ENCODE data around the gene TSHZ2.

TSHZ2 gene

DNA sequence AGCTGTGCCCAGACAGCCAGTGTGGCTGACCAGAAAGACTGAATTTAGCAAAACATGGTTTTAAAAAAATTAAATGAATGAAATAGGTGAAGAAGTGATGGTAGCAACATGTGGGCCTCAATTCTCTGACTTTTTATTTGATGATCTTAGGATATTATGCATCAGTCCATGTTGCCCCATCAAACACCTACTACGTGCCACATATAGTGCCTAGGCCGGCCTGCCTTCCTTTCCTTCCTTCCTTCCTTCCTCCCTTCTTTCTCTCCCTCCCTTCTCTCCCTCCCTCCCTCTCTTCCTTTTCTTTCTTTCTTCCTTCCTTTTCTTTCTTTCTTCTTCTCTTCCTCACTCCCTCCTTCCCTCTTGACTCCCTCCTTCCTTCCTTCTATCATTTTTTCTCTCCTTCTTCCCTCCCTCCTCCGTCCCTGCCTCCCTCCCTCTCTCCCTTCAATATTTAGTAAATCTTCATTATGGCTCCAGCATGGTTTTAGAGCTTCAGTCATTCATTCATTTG is 209.8 kb downstream of the TSHZ2 start:
- Histone ChIP-seq H3K27me3 (no peaks in the 10 kb centered on the region), H3K36me3 (no peaks in the 10 kb centered on the region), H3K4me3 (ENCODE audit: low read depth, low read length) (no peak overlapping the region), H3K4me1 (no peaks in the 10 kb centered on the region), H3K9me3 (no peaks in the 10 kb centered on the region)
- no peak for DNase-seq
- TF ChIP-seq, protein P1, sequence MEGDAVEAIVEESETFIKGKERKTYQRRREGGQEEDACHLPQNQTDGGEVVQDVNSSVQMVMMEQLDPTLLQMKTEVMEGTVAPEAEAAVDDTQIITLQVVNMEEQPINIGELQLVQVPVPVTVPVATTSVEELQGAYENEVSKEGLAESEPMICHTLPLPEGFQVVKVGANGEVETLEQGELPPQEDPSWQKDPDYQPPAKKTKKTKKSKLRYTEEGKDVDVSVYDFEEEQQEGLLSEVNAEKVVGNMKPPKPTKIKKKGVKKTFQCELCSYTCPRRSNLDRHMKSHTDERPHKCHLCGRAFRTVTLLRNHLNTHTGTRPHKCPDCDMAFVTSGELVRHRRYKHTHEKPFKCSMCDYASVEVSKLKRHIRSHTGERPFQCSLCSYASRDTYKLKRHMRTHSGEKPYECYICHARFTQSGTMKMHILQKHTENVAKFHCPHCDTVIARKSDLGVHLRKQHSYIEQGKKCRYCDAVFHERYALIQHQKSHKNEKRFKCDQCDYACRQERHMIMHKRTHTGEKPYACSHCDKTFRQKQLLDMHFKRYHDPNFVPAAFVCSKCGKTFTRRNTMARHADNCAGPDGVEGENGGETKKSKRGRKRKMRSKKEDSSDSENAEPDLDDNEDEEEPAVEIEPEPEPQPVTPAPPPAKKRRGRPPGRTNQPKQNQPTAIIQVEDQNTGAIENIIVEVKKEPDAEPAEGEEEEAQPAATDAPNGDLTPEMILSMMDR (IDR thresholded peaks at IDR 0.05; ENCODE audit: low read depth, low read length) = no peak

DNA sequence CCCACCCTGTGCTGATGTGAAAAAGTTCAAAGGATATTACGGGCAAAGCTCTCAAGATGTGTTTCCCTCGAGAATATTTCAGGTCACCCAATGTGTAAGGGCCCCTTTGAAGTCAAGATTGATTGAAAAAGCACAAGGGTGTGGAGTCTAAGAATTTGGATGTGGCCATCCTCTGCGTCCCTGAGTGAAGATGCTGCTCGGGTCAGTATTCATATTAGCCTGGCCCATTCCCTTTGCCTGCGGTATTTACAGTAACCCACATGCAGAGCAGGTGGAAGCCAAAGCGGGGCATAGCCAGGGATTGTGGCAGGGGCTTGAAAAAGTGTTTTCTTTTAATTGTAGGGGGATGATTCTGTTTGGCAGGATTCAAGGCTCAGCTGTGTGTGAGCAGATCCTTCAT is 211.0 kb downstream of the TSHZ2 start:
- Histone ChIP-seq H3K4me3 (ENCODE audit: low read depth, low read length) (no peak overlapping the region), H3K9me3 (no peaks in the 10 kb centered on the region), H3K4me1 (no peaks in the 10 kb centered on the region), H3K36me3 (no peaks in the 10 kb centered on the region), H3K27me3 (no peaks in the 10 kb centered on the region)
- DNase-seq = no peak
- TF ChIP-seq, protein P1 (IDR thresholded peaks at IDR 0.05; ENCODE audit: low read depth, low read length) = no peak

DNA sequence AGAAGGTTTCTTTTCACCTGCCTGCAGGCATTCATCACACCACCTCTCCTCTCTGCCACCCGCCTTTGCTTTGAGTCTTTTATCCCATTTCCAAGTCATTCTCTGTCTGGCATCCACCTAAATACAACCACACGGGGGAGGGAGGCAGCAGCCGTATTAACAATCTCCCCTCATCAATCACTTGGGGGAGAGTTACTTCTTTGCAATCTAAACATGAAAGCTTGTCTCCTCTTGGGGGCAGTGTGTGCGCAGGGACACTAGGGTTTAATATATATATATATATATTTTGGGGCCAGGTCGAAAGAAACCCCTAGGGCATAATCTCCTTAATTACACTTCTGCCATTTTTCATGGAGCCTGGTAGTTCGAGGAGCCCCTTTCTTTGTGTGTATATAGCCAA is 214.5 kb downstream of the TSHZ2 start:
- Histone ChIP-seq H3K36me3 (no peaks in the 10 kb centered on the region), H3K9me3 (no peaks in the 10 kb centered on the region), H3K4me3 (ENCODE audit: low read depth, low read length) (no peak overlapping the region), H3K27me3 (no peaks in the 10 kb centered on the region), H3K4me1 (no peaks in the 10 kb centered on the region)
- TF ChIP-seq, protein P1 (IDR thresholded peaks at IDR 0.05; ENCODE audit: low read depth, low read length) = peak; percentile 28
- DNase-seq = no peak

DNA sequence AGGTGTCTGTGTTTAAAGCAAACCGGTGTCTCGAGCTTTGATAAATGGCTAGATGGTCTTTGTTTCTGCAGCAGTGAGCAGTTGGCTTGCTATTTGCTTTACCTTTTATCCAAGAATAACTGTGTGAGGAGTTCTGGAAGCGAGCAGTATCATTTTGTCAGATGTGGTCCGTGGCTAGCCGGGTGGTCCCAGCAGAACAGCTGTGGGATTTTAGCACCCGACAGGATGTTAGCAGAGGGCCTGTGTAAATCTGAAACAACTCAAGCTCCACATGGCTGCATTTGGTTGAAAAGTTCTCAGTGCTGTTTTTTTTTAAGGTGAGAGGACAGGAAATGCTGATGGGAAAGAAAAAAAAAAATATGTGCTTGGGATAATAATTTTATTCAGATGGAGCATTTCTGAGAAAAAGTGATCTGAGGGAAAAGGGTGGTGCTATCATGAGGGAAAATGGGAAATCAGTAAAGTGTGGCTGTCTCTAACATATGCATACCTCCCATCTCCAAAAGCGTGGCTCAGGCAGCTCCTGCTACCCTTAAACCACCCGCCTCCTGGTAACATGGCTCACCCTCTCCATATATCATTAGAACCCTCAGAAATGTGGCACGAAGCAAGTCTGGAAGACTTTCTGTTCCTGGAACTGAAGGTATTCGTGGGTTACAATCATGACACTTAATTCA is 215.4 kb downstream of the TSHZ2 start:
- Histone ChIP-seq H3K36me3 (no peaks in the 10 kb centered on the region), H3K4me3 (ENCODE audit: low read depth, low read length) (no peak overlapping the region), H3K4me1 (no peaks in the 10 kb centered on the region), H3K9me3 (no peaks in the 10 kb centered on the region), H3K27me3 (no peaks in the 10 kb centered on the region)
- TF ChIP-seq, protein P1 (IDR thresholded peaks at IDR 0.05; ENCODE audit: low read depth, low read length) = no peak
- DNase-seq = no peak

DNA sequence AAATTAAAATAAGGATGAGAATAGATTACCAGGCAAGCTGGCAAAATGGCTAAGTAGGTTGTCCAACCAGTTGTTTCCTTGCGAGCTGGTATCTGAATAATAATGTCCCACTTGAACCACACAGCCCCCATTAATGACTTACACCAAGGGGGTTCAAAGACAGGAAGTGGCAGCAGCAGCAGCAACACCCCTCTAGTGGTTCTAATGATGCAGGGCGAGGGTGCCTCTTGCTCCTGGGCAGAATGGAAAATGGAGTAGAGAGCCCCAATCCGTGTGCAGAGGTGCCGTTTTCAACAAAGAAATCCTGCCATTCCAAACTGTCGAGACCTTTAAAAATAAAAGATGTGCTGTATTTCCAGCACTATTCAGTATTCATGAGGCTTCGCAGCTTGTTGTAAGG is 218.1 kb downstream of the TSHZ2 start:
- TF ChIP-seq, protein P1 (IDR thresholded peaks at IDR 0.05; ENCODE audit: low read depth, low read length) = no peak
- Histone ChIP-seq H3K4me1 (no peaks in the 10 kb centered on the region), H3K9me3 (no peaks in the 10 kb centered on the region), H3K27me3 (no peaks in the 10 kb centered on the region), H3K36me3 (no peaks in the 10 kb centered on the region), H3K4me3 (ENCODE audit: low read depth, low read length) (no peak overlapping the region)
- DNase-seq = no peak

DNA sequence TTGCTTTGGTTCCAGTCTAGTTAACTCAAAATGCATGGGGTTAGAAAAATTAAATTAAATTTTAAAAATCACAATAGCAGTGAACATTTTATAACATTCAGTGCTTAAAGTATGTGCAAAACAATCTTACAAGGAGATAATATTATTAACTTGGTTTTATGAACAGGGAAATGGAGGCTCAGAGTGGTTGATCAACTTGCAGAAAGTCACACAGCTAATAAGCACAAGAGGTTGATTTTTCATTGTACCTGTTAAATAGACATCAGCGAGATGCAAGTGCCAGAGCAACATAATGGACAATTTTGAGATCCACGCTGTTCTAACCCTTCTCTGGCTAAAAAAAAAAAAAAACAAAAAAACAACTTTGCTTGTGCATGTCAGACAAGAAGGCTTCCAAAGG is 219.8 kb downstream of the TSHZ2 start:
- no peaks in the 10 kb centered on the region for H3K27me3 ChIP-seq
- DNase-seq = no peak
- TF ChIP-seq, protein P1 (IDR thresholded peaks at IDR 0.05; ENCODE audit: low read depth, low read length) = no peak
- peaks cover 6% of the 10 kb centered on the region; the same call in 1 of the 2 replicates for H3K4me1 ChIP-seq
- no peak overlapping the region for H3K4me3 ChIP-seq (ENCODE audit: low read depth, low read length)
- H3K9me3 ChIP-seq = no peaks in the 10 kb centered on the region
- H3K36me3 ChIP-seq = no peaks in the 10 kb centered on the region
